ENCODE results near the gene EPB41L3. TPM values are rescaled to one million over a fixed set of nuclear protein-coding genes. Genes with fewer than 3 reads are reported as not detected.

Gene EPB41L3
- total RNA-seq, 1 experiment from 2014 or later: 0.36 TPM

GRCh38 chr18:5429681-5430080 lies 114.1 kb downstream of the EPB41L3 start:
- CTCF ChIA-PET: no interaction called here
- ATAC-seq (no peak), DNase-seq (ENCODE audit: low read depth, low spot score) (no peak)
- intact Hi-C loops (cut with micrococcal nuclease; ENCODE audit: unreplicated experiment): loop anchor here (10.0 kb wide), 1 partner anchor 355 kb away; no protein-coding TSS in a partner anchor
- in situ Hi-C loops (cut with HindIII; ENCODE audit: low pct_unique_long_range_greater_than_20kb, low sequenced_read_pairs): no loop called here
- H3K27me3 ChIP-seq (ENCODE audit: control insufficient read depth, insufficient read depth, low read length): no peaks in the 10 kb centered on the region
- BruUV-seq (replicated peaks): no TSS peak
- no peaks in the 10 kb centered on the region for H3K4me1 ChIP-seq (ENCODE audit: control insufficient read depth, insufficient read depth, low read length)
- POLR2A ChIA-PET: no interaction called here
- H3K9me3 ChIP-seq (ENCODE audit: control insufficient read depth, insufficient read depth, low read depth, low read length): no peaks in the 10 kb centered on the region
- TF ChIP-seq SIN3A (IDR thresholded peaks at IDR 0.05; ENCODE audit: borderline replicate concordance, insufficient read depth, low read depth, low read length) (no peak), TCF7L2 (IDR thresholded peaks at IDR 0.05; ENCODE audit: low read depth, low read length) (no peak), POLR2AphosphoS5 (IDR thresholded peaks at IDR 0.05; ENCODE audit: low read depth, low read length) (no peak), CTCF (IDR thresholded peaks at IDR 0.05) (no peak), REST (IDR thresholded peaks at IDR 0.05; ENCODE audit: insufficient read depth in 1 of 2, low read depth in 2 of 2, low read length in 1 of 2) (no peak)
- no peak overlapping the region for H3K4me3 ChIP-seq (ENCODE audit: low read depth in 2 of 2, low read length in 2 of 2)
- no peak overlapping the region for H3K27ac ChIP-seq (ENCODE audit: low read length)
- H3K36me3 ChIP-seq (ENCODE audit: control insufficient read depth, insufficient read depth, low read length): no peaks in the 10 kb centered on the region

GRCh38 chr18:5425721-5426120 lies 118.1 kb downstream of the EPB41L3 start:
- intact Hi-C loops (cut with micrococcal nuclease; ENCODE audit: unreplicated experiment) (loop anchor here (10.0 kb wide), 1 partner anchor 351 kb away; no protein-coding TSS in a partner anchor), in situ Hi-C loops (cut with HindIII; ENCODE audit: low pct_unique_long_range_greater_than_20kb, low sequenced_read_pairs) (no loop called here)
- Histone ChIP-seq H3K4me1 (ENCODE audit: control insufficient read depth, insufficient read depth, low read length) (no peaks in the 10 kb centered on the region), H3K27ac (ENCODE audit: low read length) (no peak overlapping the region), H3K27me3 (ENCODE audit: control insufficient read depth, insufficient read depth, low read length) (no peaks in the 10 kb centered on the region), H3K36me3 (ENCODE audit: control insufficient read depth, insufficient read depth, low read length) (no peaks in the 10 kb centered on the region), H3K4me3 (ENCODE audit: low read depth in 2 of 2, low read length in 2 of 2) (no peak overlapping the region), H3K9me3 (ENCODE audit: control insufficient read depth, insufficient read depth, low read depth, low read length) (no peaks in the 10 kb centered on the region)
- no peak for ATAC-seq
- ChIA-PET CTCF (no interaction called here), POLR2A (no interaction called here)
- TF ChIP-seq REST (IDR thresholded peaks at IDR 0.05; ENCODE audit: insufficient read depth in 1 of 2, low read depth in 2 of 2, low read length in 1 of 2) (no peak), POLR2AphosphoS5 (IDR thresholded peaks at IDR 0.05; ENCODE audit: low read depth, low read length) (no peak), SIN3A (IDR thresholded peaks at IDR 0.05; ENCODE audit: borderline replicate concordance, insufficient read depth, low read depth, low read length) (no peak), TCF7L2 (IDR thresholded peaks at IDR 0.05; ENCODE audit: low read depth, low read length) (no peak), CTCF (IDR thresholded peaks at IDR 0.05) (no peak)
- DNase-seq (ENCODE audit: low read depth, low spot score): no peak
- BruUV-seq (replicated peaks): no TSS peak
